Dendritic cell treated with granulocyte-macrophage colony-stimulating factor and Interleukin-4, amounts not matched to agents 40 ng/mL and 50 ng/mL, for 4 days (primary cell): ENCODE data around the gene COL24A1.
"Not testable (repeated sequence)": the region's sequence is repeated elsewhere in the genome, so short reads cannot be mapped to it uniquely, and the experiment has no call there.

Experiments
- H3K27ac Mint-ChIP-seq: one replicate; pipeline ENCODE4 v1.8.0; 2022; ENCODE audit warnings: mild to moderate bottlenecking, mixed read lengths
- H3K27me3 Mint-ChIP-seq: one replicate; pipeline ENCODE4 v1.8.0; 2022; ENCODE audit warnings: mild to moderate bottlenecking, mixed read lengths
- H3K36me3 Mint-ChIP-seq: one replicate; pipeline ENCODE4 v1.8.0; 2022; ENCODE audit warnings: low read depth, mixed read lengths
- H3K4me1 Mint-ChIP-seq: one replicate; pipeline ENCODE4 v1.8.0; 2022; ENCODE audit warnings: low read depth, mixed read lengths
- H3K4me3 Mint-ChIP-seq: one replicate; pipeline ENCODE4 v1.8.0; 2022; ENCODE audit warnings: mild to moderate bottlenecking, moderate library complexity, mixed read lengths
- H3K9me3 Mint-ChIP-seq: one replicate; pipeline ENCODE4 v1.8.0; 2022; ENCODE audit warnings: mixed read lengths
- intact Hi-C: fragments of 100-400 bp; cut with micrococcal nuclease; formaldehyde crosslinking; loops from one replicate; pipeline ENCODE4 v1.15.0; 2022

The COL24A1 gene

GRCh38 chr1:86082183-86082582 is 74.4 kb downstream of the COL24A1 start:
- no peak overlapping the region for H3K4me3 Mint-ChIP-seq
- peaks cover 9% of the 10 kb centered on the region for H3K9me3 Mint-ChIP-seq
- H3K27me3 Mint-ChIP-seq = no peaks in the 10 kb centered on the region
- no peak overlapping the region for H3K27ac Mint-ChIP-seq
- H3K4me1 Mint-ChIP-seq = peaks cover 11% of the 10 kb centered on the region
- intact Hi-C loops = no loop called here
- H3K36me3 Mint-ChIP-seq = no peaks in the 10 kb centered on the region

GRCh38 chr1:86072474-86072873 is 84.1 kb downstream of the COL24A1 start:
- intact Hi-C loops, H3K27me3 Mint-ChIP-seq, H3K4me3 Mint-ChIP-seq, H3K4me1 Mint-ChIP-seq, H3K27ac Mint-ChIP-seq, H3K9me3 Mint-ChIP-seq, H3K36me3 Mint-ChIP-seq: not testable (repeated sequence)

GRCh38 chr1:86071870-86072269 is 84.7 kb downstream of the COL24A1 start:
- intact Hi-C loops, H3K4me3 Mint-ChIP-seq: not testable (repeated sequence)

GRCh38 chr1:86069757-86070145 is 86.8 kb downstream of the COL24A1 start:
- H3K27me3 Mint-ChIP-seq = no peaks in the 10 kb centered on the region
- H3K4me1 Mint-ChIP-seq = no peaks in the 10 kb centered on the region
- H3K9me3 Mint-ChIP-seq = no peaks in the 10 kb centered on the region
- no peaks in the 10 kb centered on the region for H3K36me3 Mint-ChIP-seq
- H3K27ac Mint-ChIP-seq = no peak overlapping the region
- H3K4me3 Mint-ChIP-seq = no peak overlapping the region
- intact Hi-C loops = no loop called here

More at GRCh38 chr1:86071870-86072269, 84.7 kb downstream of the COL24A1 start:
- not testable (repeated sequence) for H3K27ac Mint-ChIP-seq, H3K4me1 Mint-ChIP-seq, H3K36me3 Mint-ChIP-seq, H3K27me3 Mint-ChIP-seq, H3K9me3 Mint-ChIP-seq

DNA sequence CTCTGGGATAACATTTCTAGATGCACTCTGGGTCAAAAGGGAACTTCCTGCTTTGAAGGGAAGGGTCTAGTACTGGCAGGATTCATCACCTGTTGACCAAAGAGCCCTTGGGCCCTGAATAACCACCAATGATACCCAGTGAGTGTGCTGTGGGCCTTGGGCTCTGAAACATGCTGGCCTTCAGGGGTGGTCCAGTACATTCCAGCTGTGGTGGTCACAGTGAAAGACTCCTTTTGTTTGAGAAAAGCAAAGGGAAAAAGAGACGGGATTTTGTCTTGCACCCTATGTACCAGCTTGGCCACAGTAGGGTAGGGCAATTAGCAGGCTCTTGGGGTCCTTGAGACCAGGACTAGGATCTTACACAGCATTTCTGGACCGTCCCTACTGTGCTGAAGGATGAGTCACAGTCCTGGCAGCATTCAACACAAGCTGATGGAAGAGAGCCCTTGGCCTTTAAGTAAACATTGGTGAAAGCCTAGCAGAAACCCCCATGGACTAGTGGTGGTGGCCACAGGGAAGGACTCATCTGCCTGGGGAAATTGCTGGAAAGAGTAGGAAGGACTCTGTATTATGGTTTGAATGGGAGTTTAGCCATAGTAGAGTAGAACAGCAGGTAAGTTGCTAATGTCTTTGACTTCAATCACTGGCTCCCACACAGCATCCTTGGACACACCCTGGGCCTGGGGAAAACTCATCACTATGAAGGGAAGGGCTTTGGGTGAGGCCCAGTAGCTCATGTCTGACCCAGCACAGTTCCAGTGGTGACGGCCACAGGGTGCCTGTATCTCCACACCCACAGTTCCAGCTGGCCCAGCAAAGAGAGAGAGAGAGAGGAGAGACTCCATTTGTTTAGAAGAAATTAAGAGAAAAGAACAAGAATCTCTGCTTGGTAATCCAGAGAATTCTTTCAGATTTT is 87.5 kb downstream of the COL24A1 start:
- no peaks in the 10 kb centered on the region for H3K9me3 Mint-ChIP-seq
- H3K36me3 Mint-ChIP-seq = no peaks in the 10 kb centered on the region
- no peaks in the 10 kb centered on the region for H3K27me3 Mint-ChIP-seq
- no peak overlapping the region for H3K4me3 Mint-ChIP-seq
- intact Hi-C loops = no loop called here
- H3K27ac Mint-ChIP-seq = no peak overlapping the region
- no peaks in the 10 kb centered on the region for H3K4me1 Mint-ChIP-seq

DNA sequence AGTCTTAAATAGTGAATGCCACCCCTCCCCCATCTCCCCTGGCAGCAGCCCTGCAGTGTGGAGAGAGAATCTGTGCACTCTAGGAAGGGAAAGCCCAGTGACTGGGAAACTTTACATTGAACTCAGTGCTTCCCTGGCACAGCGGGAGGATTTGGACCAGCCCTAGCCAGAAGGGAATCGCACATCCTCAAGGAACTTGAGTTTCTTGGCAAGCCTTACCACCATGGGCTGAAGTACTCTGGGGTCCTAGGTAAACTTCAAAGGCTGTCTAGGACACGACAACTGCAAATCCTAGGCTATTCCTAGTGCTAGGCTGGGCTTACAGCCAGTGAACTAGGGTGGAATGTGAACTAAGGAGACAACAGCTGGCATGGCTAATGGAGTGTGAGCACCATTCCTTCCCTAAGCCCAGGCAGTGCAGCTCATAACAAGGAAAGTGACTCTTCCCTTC is 88.3 kb downstream of the COL24A1 start:
- no peak overlapping the region for H3K27ac Mint-ChIP-seq
- H3K4me1 Mint-ChIP-seq = no peaks in the 10 kb centered on the region
- H3K36me3 Mint-ChIP-seq = no peaks in the 10 kb centered on the region
- intact Hi-C loops = no loop called here
- no peak overlapping the region for H3K4me3 Mint-ChIP-seq
- H3K9me3 Mint-ChIP-seq = no peaks in the 10 kb centered on the region
- H3K27me3 Mint-ChIP-seq = no peaks in the 10 kb centered on the region

DNA sequence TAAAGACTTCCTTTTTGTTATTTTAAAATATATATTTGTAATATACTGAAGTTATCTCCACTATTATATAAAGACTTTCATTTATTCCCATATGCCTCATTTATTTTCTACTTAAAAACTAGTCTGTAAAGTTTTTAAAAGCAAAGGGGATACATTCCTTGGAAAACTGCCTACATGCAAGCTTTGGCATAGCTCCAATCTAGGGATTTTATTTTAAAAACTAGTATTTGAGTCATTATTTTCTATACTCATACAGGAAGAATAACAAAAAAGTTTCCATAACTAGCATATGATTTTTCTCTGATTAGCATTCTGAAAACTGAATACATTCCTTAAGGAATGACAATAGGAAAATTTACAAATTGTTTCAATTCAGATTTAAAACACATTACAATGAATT is 88.9 kb downstream of the COL24A1 start:
- no peaks in the 10 kb centered on the region for H3K9me3 Mint-ChIP-seq
- intact Hi-C loops = no loop called here

DNA sequence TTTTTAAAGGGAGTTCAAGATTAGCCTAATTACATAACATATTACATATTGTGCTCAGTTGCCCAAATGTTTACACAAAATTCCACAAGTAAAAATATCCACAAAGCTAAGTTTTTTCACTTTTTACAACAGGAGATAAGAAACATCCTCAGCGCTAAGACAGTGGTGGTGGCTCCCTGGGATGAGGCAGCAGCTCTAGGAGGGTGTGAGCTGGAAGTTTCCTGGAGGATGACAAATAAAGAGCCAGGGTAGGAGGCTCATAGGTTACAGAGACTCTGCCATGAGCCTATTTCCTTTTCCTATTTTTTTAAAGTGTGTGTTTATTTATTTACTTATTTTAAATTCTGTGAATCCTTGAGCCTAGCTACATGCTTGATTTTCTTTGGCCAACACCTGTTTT is 91.7 kb downstream of the COL24A1 start:
- H3K9me3 Mint-ChIP-seq = no peaks in the 10 kb centered on the region
- H3K36me3 Mint-ChIP-seq = no peaks in the 10 kb centered on the region
- H3K27me3 Mint-ChIP-seq = no peaks in the 10 kb centered on the region
- no peak overlapping the region for H3K4me3 Mint-ChIP-seq
- H3K4me1 Mint-ChIP-seq = no peaks in the 10 kb centered on the region
- intact Hi-C loops = no loop called here
- H3K27ac Mint-ChIP-seq = no peak overlapping the region

More for the DNA sequence above, 88.9 kb downstream of the COL24A1 start:
- no peak overlapping the region for H3K27ac Mint-ChIP-seq
- no peaks in the 10 kb centered on the region for H3K27me3 Mint-ChIP-seq
- no peaks in the 10 kb centered on the region for H3K36me3 Mint-ChIP-seq
- H3K4me1 Mint-ChIP-seq = no peaks in the 10 kb centered on the region
- H3K4me3 Mint-ChIP-seq = no peak overlapping the region

DNA sequence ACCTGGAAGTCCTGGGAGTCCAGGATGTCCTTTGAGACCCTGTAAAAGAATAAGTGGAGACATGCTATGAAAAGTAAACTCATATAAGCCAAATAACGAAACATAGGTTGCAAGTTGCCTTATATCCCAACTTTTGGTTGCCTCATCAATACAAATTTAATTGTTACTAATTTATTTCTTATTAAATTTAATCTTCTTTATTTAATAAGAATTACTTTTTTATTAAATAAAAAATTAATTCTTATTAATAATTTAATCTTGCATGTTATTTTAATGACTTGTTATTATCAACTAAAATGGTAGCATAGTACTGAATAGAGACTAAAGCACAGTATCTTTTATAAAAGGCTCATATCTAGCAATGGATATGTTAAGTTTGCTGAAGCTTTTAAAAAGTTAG is 92.9 kb downstream of the COL24A1 start:
- no peaks in the 10 kb centered on the region for H3K27me3 Mint-ChIP-seq
- H3K4me3 Mint-ChIP-seq = no peak overlapping the region
- no peaks in the 10 kb centered on the region for H3K4me1 Mint-ChIP-seq
- H3K36me3 Mint-ChIP-seq = no peaks in the 10 kb centered on the region
- intact Hi-C loops = no loop called here
- no peak overlapping the region for H3K27ac Mint-ChIP-seq
- no peaks in the 10 kb centered on the region for H3K9me3 Mint-ChIP-seq

GRCh38 chr1:86062453-86062852 is 94.1 kb downstream of the COL24A1 start:
- no peak overlapping the region for H3K27ac Mint-ChIP-seq
- H3K4me1 Mint-ChIP-seq = no peaks in the 10 kb centered on the region
- no peaks in the 10 kb centered on the region for H3K36me3 Mint-ChIP-seq
- intact Hi-C loops = no loop called here
- no peak overlapping the region for H3K4me3 Mint-ChIP-seq
- no peaks in the 10 kb centered on the region for H3K9me3 Mint-ChIP-seq
- no peaks in the 10 kb centered on the region for H3K27me3 Mint-ChIP-seq

- Mint-ChIP-seq H3K4me3 (no peak overlapping the region), H3K9me3 (no peaks in the 10 kb centered on the region), H3K27me3 (no peaks in the 10 kb centered on the region), H3K27ac (no peak overlapping the region), H3K4me1 (no peaks in the 10 kb centered on the region), H3K36me3 (no peaks in the 10 kb centered on the region)
- intact Hi-C loops = no loop called here
Measured at GRCh38 chr1:86061551-86061990, 95.0 kb downstream of the COL24A1 start.

DNA sequence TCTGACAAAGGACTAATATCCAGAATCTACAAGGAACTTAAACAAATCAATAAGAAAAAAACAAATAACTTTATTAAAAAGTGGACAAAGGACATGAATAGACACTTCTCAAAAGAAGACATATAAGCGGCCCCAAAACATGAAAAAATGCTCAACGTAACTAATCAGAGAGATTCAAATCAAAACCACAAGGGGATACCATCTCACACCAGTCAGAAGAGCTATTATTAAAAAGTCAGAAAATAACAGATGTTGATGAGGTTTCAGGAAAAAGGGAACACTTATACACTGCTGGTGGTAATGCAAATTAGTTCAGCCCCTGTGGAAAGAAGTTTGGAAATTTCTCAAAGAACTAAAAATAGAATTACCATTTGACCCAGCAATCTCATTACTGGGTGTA is 102.2 kb downstream of the COL24A1 start:
- Mint-ChIP-seq H3K9me3 (no peaks in the 10 kb centered on the region), H3K4me3 (no peak overlapping the region), H3K27ac (no peak overlapping the region), H3K36me3 (no peaks in the 10 kb centered on the region), H3K4me1 (no peaks in the 10 kb centered on the region), H3K27me3 (no peaks in the 10 kb centered on the region)
- intact Hi-C loops = no loop called here

GRCh38 chr1:86052948-86053698 is 103.4 kb downstream of the COL24A1 start:
- Mint-ChIP-seq H3K4me1 (no peaks in the 10 kb centered on the region), H3K27ac (no peak overlapping the region), H3K4me3 (no peak overlapping the region), H3K27me3 (no peaks in the 10 kb centered on the region), H3K36me3 (no peaks in the 10 kb centered on the region), H3K9me3 (no peaks in the 10 kb centered on the region)
- intact Hi-C loops = no loop called here

- H3K4me3 Mint-ChIP-seq = no peak overlapping the region
- no peaks in the 10 kb centered on the region for H3K9me3 Mint-ChIP-seq
- H3K4me1 Mint-ChIP-seq = no peaks in the 10 kb centered on the region
- no peaks in the 10 kb centered on the region for H3K36me3 Mint-ChIP-seq
- intact Hi-C loops = no loop called here
- no peak overlapping the region for H3K27ac Mint-ChIP-seq
- H3K27me3 Mint-ChIP-seq = no peaks in the 10 kb centered on the region
Measured at GRCh38 chr1:86035101-86035500, 121.5 kb downstream of the COL24A1 start.
